CD4-positive, alpha-beta T cell treated with Interleukin-17A for 4 hours (primary cell): ENCODE measurements around the gene OXER1.

Source experiments
- DNase-seq: peaks from one replicate; pipeline ENCODE4 v3.0.0-alpha.2; 2020; ENCODE audit warnings: mixed read lengths

The OXER1 gene

GRCh38 chr2:42793334-42794270 is 29.7 kb upstream of the OXER1 start:
- DNase-seq = no peak

GRCh38 chr2:42792583-42793333 is 28.8 kb upstream of the OXER1 start, which contains the start of gene HAAO:
TSS of gene HAAO (minus strand) at chr2:42792583. CDS start at chr2:42792536, 47 bp downstream.
- peak; percentile 30 for DNase-seq

DNA sequence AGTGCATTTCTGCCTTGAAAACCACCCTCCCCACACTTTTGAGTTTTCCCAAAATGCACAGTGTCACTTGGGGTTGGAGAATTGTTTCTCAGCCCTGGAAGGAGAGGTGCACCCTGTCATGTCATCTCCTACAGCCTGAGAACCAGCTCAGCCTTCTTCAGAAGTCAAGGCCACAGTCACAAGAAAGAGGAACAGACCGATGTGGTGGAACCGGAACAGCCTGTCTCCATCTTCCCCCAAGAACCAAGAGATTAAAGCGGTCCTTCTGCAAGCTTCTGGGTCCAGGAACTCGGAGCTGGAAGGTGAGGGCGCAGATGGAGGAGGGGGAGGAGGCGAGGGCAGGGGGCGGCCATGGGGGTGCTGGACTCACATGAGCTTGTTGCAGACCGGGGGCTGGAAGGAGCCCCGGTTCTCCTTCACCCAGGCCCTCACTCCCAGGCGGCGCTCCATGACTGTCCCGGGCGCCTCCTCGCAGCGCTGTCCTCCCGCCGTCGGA is 28.2 kb upstream of the OXER1 start:
- no peak for DNase-seq

- no peak for DNase-seq
Observed at GRCh38 chr2:42791606-42792005, 27.7 kb upstream of the OXER1 start.

DNA sequence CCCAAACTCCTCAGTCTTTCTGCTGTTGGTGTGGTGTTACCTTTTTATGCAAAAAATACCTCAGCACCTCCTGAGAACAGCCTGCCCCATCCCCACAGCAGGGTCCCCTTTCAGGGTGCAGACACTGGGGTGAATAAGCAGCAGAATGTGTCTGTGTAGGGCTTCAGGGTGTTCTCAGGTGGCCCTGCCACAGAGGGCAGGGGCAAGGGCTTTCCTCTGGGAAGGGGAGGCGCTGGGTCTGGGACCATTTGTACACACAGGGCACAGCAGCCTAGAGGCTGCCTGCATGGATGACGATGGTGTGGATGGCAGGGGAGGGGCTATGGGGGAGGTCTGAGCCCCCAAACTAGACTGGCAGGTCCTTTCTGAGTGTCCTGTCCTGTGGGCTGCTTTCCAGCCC is 25.8 kb upstream of the OXER1 start:
- no peak for DNase-seq

DNA sequence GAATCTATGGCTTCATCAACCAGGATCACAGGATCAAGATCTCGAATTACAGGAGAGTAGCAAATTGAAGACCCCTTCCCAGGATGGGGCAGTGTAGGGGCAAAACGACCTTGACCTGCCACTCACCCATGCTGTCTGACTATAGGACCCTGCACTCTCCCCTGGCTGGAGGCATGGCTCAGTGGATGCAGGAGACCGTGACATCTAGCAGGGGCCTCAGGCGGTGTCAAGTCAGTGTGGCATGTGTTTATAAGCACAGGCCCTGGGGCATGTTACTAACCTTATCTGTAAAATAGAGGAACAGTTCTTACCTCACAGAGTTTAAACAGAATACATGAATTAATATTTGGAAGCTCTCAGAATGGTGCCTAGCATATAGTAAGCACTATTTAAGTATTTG is 24.9 kb upstream of the OXER1 start:
- no peak for DNase-seq

- DNase-seq = no peak
Observed at GRCh38 chr2:42788478-42788793, 24.5 kb upstream of the OXER1 start.

DNA sequence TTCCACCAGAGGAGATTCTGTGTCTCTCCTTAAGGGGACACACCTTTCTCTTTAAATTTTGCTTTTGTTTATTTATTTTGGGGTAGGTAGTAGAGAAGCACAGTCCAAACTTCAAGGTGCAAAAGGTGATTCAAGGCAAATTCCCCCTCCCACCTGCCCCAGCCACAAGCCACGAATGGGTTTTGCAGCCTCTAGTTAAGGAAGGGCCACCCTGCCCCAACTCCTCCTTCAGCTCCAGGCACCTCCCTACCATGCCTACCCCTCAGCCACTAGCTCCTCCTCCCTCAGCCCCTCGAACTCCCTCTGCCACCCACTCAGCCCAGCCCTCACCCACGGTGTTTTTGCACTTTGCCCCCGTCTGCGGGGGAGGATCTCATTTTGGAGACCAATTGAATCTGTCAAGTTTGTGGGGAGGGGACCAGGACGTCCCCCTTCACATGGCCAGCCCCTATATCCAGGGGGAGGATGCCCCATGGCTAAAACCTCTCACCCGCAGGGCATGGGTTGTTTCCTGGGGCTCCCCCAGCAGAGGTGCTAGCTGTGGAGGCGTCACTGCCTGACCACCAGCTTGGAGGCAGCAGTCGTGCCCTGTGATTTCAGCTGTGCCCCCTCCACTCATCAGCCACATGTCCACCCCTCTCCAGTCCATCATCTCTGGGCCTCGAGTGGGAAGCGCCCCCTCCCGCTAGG is 24.0 kb upstream of the OXER1 start:
- DNase-seq = no peak

GRCh38 chr2:42787424-42787787 is 23.5 kb upstream of the OXER1 start:
- DNase-seq = no peak

- DNase-seq = no peak
Observed at GRCh38 chr2:42786561-42787345, 22.8 kb upstream of the OXER1 start.

- no peak for DNase-seq
Observed at GRCh38 chr2:42784204-42784880, 20.4 kb upstream of the OXER1 start.

GRCh38 chr2:42783511-42783910 is 19.6 kb upstream of the OXER1 start:
- DNase-seq = no peak

DNA sequence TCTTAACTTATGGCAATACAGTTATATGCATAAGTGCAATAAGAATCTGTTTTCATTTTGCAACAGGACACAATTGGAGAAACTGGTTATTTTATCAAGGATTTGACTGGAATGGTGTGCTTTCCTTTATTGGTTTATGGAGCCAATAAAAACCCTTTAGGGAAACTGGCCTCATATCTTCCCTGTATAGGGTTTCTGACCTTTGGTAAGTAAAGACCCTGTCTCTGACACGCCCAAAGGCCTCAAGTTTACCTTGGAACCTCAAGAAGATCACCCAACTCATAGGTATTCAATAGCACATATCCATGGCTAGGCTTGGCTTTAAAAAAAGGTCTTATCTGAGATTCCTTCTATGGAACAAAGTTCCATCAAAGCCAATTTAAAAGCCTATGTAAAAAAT is 17.2 kb upstream of the OXER1 start:
- no peak for DNase-seq

DNA sequence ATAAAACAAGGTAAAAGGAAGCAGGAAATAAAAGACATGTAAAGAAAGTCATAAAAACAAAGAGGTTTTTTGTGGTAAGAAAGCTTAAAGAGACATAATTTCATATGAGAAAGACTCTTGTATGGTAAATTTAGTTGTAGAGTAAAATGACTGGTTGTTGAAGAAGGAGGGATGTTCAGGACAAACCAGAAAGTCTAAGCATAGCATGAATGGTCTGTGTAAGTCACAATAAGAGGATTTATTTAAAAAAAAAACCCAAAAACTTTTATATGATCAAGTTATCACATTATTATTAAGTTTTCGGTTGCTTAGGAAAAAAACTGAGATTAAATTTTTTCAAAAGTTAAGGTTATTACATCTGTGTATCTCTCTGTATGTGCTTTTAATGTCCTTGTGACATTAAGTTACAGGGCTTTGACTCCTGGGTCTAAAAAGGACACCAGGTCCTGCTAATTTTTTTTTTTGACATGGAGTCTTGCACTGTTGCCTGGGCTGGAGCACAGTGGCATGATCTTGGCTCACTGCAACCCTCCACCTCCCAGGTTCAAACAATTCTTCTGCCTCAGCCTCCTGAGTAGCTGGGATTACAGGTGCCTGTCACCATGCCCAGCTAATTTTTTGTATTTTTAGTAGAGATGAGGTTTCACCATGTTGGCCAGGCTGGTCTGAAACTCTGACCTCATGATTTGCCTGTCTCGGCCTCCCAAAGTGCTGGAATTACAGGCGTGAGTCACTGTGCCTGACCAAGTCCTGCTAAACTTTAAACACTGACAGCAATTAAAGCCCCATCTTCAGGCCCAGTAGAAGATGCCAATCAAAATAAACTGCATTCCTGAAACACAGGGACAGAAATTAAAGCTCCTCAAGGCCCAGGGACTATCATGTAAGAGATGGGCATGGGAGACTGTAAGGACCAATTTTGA is 14.2 kb upstream of the OXER1 start:
- DNase-seq = no peak

DNA sequence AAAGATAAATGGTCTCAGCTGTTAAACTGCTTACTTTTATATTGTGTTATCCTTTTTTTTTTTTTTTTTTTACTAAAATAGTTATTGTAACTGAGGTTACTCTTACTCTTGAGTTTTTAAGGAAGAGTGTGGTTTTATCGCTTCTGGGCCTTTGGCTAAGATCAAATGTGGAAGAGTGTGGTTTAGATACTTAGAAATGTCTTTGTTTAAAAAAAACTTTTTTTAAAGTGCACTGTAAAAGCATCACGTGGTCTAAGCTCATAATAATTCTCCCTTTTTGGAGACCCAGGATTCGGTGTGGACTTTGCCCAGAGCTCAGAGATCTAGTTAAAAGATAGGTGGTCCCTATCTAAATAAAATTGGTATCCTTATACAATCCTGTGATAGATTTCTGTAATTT is 11.9 kb upstream of the OXER1 start:
- DNase-seq = no peak

GRCh38 chr2:42775186-42775585 is 11.3 kb upstream of the OXER1 start:
- no peak for DNase-seq

DNA sequence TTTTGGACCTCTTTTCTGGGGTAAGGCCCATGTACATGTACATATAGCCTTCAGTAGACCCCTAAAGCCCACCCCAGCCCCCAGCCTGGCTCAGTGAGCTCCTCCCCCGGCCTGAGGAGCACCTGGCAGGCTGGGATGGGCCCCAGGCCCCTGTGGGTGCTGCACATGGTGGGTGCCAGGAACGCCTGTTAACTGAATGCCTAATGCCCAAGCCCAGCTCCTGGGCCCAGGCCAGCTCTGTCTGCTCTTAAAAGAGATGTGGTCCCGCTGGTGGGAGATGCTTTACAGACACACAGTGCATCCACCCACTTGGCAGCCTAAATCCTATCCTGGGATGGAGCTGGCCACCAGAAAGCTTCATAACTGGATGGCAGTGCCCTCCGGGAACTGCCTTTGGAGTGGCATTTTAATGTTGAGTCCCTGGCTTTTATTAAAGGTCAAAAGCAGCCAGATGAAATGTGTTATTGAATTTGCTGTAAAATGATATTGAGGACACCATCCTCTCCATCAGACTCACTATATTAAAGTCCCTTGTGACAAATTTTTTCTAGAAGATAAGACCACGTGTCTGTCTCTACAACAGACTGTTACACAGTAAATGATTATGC is 7.7 kb upstream of the OXER1 start:
- no peak for DNase-seq

- no peak for DNase-seq
Observed at GRCh38 chr2:42770288-42771131, 6.6 kb upstream of the OXER1 start.

DNA sequence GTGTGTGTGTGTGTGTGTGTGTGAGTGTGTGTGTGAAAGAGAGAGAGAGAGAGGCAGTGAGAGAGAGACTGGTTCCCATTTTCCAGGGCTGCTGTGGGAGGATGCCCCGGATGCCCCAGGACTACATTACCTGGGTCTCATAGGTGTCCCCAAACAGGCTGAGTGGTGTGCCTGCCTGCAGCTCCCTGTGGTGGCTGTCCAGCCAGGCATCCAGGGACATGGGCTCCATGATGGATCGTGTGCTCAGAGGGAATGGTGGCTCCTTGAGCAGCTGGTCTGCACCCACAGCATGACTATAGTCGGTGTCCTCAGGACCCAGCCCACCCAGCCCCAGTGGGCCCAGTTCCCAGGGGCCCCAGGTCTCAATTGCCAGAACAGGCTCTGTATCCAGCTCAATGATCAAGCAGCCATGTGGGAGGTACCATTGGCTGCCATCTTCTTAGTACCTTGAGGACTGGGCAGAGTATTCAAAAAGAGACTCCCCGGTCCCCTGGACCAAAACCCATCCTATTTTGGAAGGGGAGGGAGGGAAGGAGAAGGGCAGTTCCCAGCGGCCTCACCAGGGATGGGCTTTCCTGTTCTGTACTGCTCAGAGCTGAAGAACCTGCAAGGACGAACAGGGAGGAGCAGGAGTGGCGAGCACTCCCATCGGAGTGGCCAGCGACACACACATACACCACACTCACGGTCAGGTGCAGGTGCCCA is 5.8 kb upstream of the OXER1 start:
- DNase-seq = no peak
